ENCODE results near the gene ZIC4. TPM values are rescaled to one million over a fixed set of nuclear protein-coding genes. Genes with fewer than 3 reads are reported as not detected.

The ZIC4 gene
- total and polyA plus RNA-seq, 2 of the 4 experiments (the other 2 are of a cell fraction): not detected

GRCh38 chr3:147348976-147349375 is 57.4 kb downstream of the ZIC4 start:
- in situ Hi-C loops (cut with MboI; ENCODE audit: low sequenced_read_pairs): no loop called here
- DNase-seq (no peak), ATAC-seq (ENCODE audit: low read depth) (no peak)
- no peak overlapping the region for H3K14ac ChIP-seq (replicated peaks; ENCODE audit: low read depth, low read length)
- no peak overlapping the region for H2BK5ac ChIP-seq (ENCODE audit: low read depth, low read length, poor library complexity, severe bottlenecking)
- H3K23ac ChIP-seq (ENCODE audit: low read depth, low read length): no peak overlapping the region
- H2AK5ac ChIP-seq (ENCODE audit: low read depth, low read length): no peak overlapping the region
- no peak overlapping the region for H3K27ac ChIP-seq (ENCODE audit: insufficient read depth, low read length)
- no peaks in the 10 kb centered on the region for H3K9me1 ChIP-seq (ENCODE audit: insufficient read depth, low read length)
- H3K79me1 ChIP-seq (ENCODE audit: low read depth in 1 of 2, low read length in 2 of 2): no peaks in the 10 kb centered on the region
- H3K27me3 ChIP-seq (ENCODE audit: control insufficient read depth, insufficient read depth, low read length): peaks cover 4% of the 10 kb centered on the region
- no peaks in the 10 kb centered on the region for H3K4me1 ChIP-seq (ENCODE audit: control insufficient read depth, insufficient read depth, low read length)
- H4K20me1 ChIP-seq (ENCODE audit: insufficient read depth, low read length): no peaks in the 10 kb centered on the region
- no CpG with 5 or more reads among the region's 1 CpG for WGBS, 2 experiments (ENCODE audit: extremely low coverage in 2 of 2, insufficient read length in 1 of 2)
- no peak overlapping the region for H2AK9ac ChIP-seq (replicated peaks; ENCODE audit: low read depth, low read length, poor library complexity)
- no peak for TF ChIP-seq SMC3 (IDR thresholded peaks at IDR 0.05; ENCODE audit: low read depth, low read length)
- TF ChIP-seq RAD21 (IDR thresholded peaks at IDR 0.05; ENCODE audit: low read length): no peak
- CTCF ChIA-PET: no interaction called here
- no TSS peak for BruUV-seq (replicated peaks)
- dilution Hi-C loops (cut with HindIII; ENCODE audit: low sequenced_read_pairs, unreplicated experiment): no loop called here
- no peak overlapping the region for H3K4me3 ChIP-seq (ENCODE audit: insufficient read depth, low read depth, low read length)
- H4K5ac ChIP-seq (ENCODE audit: low read depth, low read length): no peak overlapping the region
- intact Hi-C loops (cut with micrococcal nuclease): no loop called here
- H3K36me3 ChIP-seq (ENCODE audit: control insufficient read depth, insufficient read depth, low read length): no peaks in the 10 kb centered on the region
- no peak overlapping the region for H3K56ac ChIP-seq (ENCODE audit: extremely low read depth, insufficient read depth, low read length)
- no peak overlapping the region for H4K91ac ChIP-seq (ENCODE audit: insufficient read depth, low read depth, low read length)
- H3K9ac ChIP-seq (ENCODE audit: low read depth, low read length): no peak overlapping the region
- no peak overlapping the region for H2AFZ ChIP-seq (replicated peaks; ENCODE audit: low read length, poor library complexity)
- POLR2A ChIA-PET (ENCODE audit: unreplicated experiment): no interaction called here
- H4K8ac ChIP-seq (ENCODE audit: low read depth in 2 of 2, low read length in 2 of 2): no peak overlapping the region
- H3K4me2 ChIP-seq (ENCODE audit: low read depth, low read length): no peak overlapping the region
- H3K9me3 ChIP-seq (ENCODE audit: control insufficient read depth, insufficient read depth, low read length): no peaks in the 10 kb centered on the region
- H2BK15ac ChIP-seq (ENCODE audit: low read depth, low read length): no peak overlapping the region
- H3K4ac ChIP-seq (ENCODE audit: low read depth, low read length): no peak overlapping the region
- H2BK120ac ChIP-seq (ENCODE audit: low read depth, low read length): no peak overlapping the region
- H2BK20ac ChIP-seq (ENCODE audit: low read depth, low read length): no peak overlapping the region
- no peak overlapping the region for H3K18ac ChIP-seq (ENCODE audit: low read depth, low read length)
